ENCODE results near the gene ADAM11. TPM values are rescaled to one million over a fixed set of nuclear protein-coding genes. Genes with fewer than 3 reads are reported as not detected.

ADAM11 gene
- total RNA-seq, 4 donors from 2014 or later, result 0.10 to 4.2 (median 1.3) TPM

DNA sequence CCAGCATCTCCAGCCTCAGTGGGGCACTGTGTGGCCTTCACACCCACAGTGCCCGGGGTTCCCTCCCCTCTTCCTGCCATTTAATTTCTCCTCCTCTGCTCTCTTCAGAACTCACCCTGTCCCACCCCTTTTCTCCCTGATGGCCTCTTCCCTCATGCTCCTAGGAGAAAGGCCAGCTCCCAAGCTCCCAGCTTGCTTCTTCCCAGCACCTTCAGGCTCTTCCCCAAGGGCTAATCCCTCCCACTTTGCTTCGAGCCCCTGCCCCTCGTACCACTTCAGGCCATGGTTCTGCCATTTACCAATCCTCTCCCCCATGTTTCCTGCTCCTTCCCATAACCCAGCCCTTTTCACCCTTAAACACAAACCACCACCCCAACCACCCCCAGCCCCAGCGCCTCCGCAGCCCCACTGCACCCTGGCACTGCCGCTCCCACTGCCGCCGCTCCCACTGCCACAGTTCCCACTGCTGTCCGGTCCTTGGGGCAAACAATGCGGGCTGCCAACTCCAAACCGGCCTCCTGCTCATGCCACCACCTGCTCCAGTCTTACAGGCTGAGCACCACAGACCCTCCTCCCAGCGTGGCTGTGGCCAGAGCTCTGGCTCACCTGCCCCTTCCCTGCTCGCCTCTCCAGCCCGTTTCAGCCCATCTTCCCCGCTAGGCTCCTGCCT is 28.6 kb downstream of the ADAM11 start:
- Histone ChIP-seq H3K4me1 (peaks cover 0 to 35% (median 11%) of the 10 kb centered on the region in 3 donors), H3K4me3 (no peak overlapping the region), H3K9me3 (no peaks in the 10 kb centered on the region), H3K36me3 (no peaks in the 10 kb centered on the region), H3K27me3 (no peaks in the 10 kb centered on the region), H3K27ac (peak overlapping the region in 3 of 4 donors; percentile 25 to 56 (median 40))
- no peak for ATAC-seq
- WGBS, 2 donors (ENCODE audit: low coverage in 1 of 2), result 79% methylated on average over 7 to 15 of the region's 15 CpGs
- TF ChIP-seq, protein P1, sequence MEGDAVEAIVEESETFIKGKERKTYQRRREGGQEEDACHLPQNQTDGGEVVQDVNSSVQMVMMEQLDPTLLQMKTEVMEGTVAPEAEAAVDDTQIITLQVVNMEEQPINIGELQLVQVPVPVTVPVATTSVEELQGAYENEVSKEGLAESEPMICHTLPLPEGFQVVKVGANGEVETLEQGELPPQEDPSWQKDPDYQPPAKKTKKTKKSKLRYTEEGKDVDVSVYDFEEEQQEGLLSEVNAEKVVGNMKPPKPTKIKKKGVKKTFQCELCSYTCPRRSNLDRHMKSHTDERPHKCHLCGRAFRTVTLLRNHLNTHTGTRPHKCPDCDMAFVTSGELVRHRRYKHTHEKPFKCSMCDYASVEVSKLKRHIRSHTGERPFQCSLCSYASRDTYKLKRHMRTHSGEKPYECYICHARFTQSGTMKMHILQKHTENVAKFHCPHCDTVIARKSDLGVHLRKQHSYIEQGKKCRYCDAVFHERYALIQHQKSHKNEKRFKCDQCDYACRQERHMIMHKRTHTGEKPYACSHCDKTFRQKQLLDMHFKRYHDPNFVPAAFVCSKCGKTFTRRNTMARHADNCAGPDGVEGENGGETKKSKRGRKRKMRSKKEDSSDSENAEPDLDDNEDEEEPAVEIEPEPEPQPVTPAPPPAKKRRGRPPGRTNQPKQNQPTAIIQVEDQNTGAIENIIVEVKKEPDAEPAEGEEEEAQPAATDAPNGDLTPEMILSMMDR (IDR thresholded peaks at IDR 0.05), result no peak
- no peak for TF ChIP-seq POLR2A (IDR thresholded peaks at IDR 0.05)
- no peak for TF ChIP-seq POLR2AphosphoS5 (IDR thresholded peaks at IDR 0.05)
- TF ChIP-seq EP300 (IDR thresholded peaks at IDR 0.05), result no peak

DNA sequence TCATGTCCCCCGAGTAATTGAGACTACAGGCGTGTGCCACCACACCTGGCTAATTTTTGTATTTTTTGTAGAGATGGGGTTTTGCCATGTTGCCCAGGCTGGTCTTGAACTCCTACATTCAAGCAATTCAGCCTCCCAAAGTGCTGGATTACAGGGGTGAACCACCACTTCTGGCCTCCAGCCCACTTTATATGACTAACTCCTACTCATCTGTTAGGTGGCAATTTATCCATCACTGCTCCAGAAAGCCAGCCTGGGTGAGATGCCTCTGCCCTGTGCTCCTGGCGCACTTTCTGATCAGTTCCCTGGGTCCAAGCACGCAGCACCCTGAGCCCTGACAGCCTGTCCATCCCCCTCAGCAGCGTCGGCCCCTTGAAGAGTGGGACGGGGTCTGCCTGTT is 29.4 kb downstream of the ADAM11 start:
- no peaks in the 10 kb centered on the region for H3K36me3 ChIP-seq
- H3K4me1 ChIP-seq, result peaks cover 0 to 27% (median 11%) of the 10 kb centered on the region in 3 donors
- TF ChIP-seq EP300 (IDR thresholded peaks at IDR 0.05), result no peak
- TF ChIP-seq POLR2AphosphoS5 (IDR thresholded peaks at IDR 0.05), result no peak
- no peak for TF ChIP-seq POLR2A (IDR thresholded peaks at IDR 0.05)
- TF ChIP-seq, protein P1 (IDR thresholded peaks at IDR 0.05), result no peak
- no peak overlapping the region for H3K4me3 ChIP-seq
- H3K9me3 ChIP-seq, result no peaks in the 10 kb centered on the region
- no peak overlapping the region for H3K27ac ChIP-seq
- no peaks in the 10 kb centered on the region for H3K27me3 ChIP-seq
- WGBS, 2 donors (ENCODE audit: low coverage in 1 of 2), result 74% methylated on average over 5 of the region's 7 CpGs; no CpG with 5 or more reads in 1 of the 2 donors
- no peak for ATAC-seq

DNA sequence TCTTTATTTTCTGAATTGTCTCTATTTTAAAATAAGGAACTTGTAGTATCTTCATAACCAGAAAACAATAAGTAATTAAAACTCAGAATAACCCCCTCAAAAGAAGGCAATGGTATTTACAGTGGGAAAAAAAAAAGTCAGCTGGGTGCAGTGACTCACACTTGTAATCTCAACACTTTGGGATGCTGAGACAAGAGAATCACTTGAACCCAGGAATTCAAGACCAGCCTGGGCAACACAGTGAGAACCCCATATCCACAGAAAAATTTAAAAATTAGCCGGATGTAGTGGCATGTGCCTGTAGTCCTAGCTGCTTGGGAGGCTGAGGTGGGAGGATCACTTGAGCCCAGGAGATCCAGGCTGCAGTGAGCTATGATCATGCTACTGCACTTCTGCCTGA is 33.5 kb downstream of the ADAM11 start:
- Histone ChIP-seq H3K27ac (no peak overlapping the region), H3K9me3 (no peaks in the 10 kb centered on the region), H3K4me1 (peaks cover 0 to 44% (median 6%) of the 10 kb centered on the region in 3 donors), H3K27me3 (no peaks in the 10 kb centered on the region), H3K4me3 (no peak overlapping the region), H3K36me3 (no peaks in the 10 kb centered on the region)
- WGBS, 2 donors (ENCODE audit: low coverage in 1 of 2), result 83% methylated on average over 1 of the region's 1 CpG
- TF ChIP-seq POLR2A (IDR thresholded peaks at IDR 0.05), result no peak
- no peak for TF ChIP-seq POLR2AphosphoS5 (IDR thresholded peaks at IDR 0.05)
- no peak for TF ChIP-seq EP300 (IDR thresholded peaks at IDR 0.05)
- TF ChIP-seq, protein P1 (IDR thresholded peaks at IDR 0.05), result no peak
- ATAC-seq, result no peak

DNA sequence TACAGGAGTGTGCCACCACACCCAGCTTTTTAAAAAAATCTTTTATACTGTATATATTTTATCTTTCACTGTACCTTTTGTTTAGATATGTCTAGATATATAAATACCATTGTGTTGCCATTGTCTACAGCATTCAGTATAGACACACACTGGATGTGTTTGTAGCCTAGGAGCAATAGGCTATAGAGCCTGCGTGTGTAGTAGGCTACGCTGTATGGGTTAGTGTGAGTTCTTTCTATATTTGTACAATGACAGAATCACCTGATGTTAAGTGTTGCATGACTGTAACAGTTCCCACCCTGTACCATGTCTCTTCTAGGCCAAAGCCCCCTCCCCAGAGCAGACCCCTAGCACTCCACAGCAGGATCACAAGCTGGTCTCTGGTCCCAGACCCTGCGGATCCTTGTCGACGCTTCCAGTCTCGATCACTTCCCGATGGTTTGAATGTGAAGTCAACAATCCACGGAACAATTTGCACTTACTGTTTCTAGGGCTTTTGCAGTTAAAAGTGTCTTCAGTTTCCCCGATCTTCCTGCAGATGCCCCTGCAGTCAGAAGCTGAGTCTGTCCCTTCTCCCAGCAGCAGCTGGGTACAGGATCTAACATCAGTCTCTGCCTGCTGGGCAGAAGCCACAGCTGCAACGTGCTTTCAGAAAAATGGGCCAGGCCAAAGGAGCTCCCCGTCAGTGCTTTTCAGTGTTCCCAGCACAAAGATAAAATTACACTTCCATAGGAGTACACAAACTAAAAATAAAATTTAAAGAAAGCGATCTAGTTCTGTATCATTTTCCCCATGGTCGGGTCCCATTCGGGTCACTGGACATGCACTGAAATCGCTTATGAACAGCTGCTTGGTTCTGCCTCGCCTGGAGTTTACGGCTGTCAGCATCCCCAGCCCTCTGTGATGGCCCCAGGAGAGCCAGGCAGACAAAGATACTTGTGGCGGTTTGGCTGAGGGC is 35.4 kb downstream of the ADAM11 start:
- Histone ChIP-seq H3K27ac (peak overlapping the region; percentile 66 to 90 (median 88)), H3K36me3 (no peaks in the 10 kb centered on the region), H3K9me3 (no peaks in the 10 kb centered on the region), H3K4me3 (peak overlapping the region in 1 of 2 donors; percentile 11), H3K4me1 (peaks cover 0 to 55% (median 3%) of the 10 kb centered on the region in 3 donors), H3K27me3 (no peaks in the 10 kb centered on the region)
- TF ChIP-seq POLR2AphosphoS5 (IDR thresholded peaks at IDR 0.05), result no peak
- TF ChIP-seq, protein P1 (IDR thresholded peaks at IDR 0.05), result peak in 1 of 4 experiments; percentile 22
- no peak for TF ChIP-seq POLR2A (IDR thresholded peaks at IDR 0.05)
- no peak for ATAC-seq
- 48 to 56% methylated on average over 13 to 18 of the region's 18 CpGs for WGBS, 2 donors (ENCODE audit: low coverage in 1 of 2)

Measured in gastroesophageal sphincter (tissue), 4 donors.